Keratinocyte (primary cell): ENCODE measurements around the gene FEN1. TPM values are rescaled to one million over a fixed set of nuclear protein-coding genes. Genes with fewer than 3 reads are reported as not detected.
A peak's percentile ranks its signal among the peaks of the same experiment; 100 is the strongest.

Source experiments
- DNase-seq: peaks from one replicate; pipeline ENCODE4 v3.0.0-alpha.2; 2011; ENCODE audit warnings: low read depth, missing footprints, low spot score
- FAIRE-seq: peaks from 2 replicates; lab custom pipeline; 2011; peaks lifted over from hg19 to GRCh38; lab: Jason Lieb, UNC
- H2AFZ ChIP-seq: 2 replicates; pipeline ENCODE4 v1.6.0; 2012; ENCODE audit warnings: low read length, control low read depth, inconsistent platforms; ENCODE audit not compliant: control insufficient read depth
- H3K27ac ChIP-seq: 2 replicates; pipeline ENCODE4 v1.5.1; 2011; ENCODE audit warnings: low read length; ENCODE audit not compliant: control insufficient read depth, insufficient read depth
- H3K27me3 ChIP-seq: 3 replicates; pipeline ENCODE4 v1.6.0; 2011; ENCODE audit warnings: low read length; ENCODE audit not compliant: control insufficient read depth, insufficient read depth; ENCODE audit errors: extremely low read depth
- H3K36me3 ChIP-seq, 2 experiments: 2 replicates in 1 of 2; 3 replicates in 1 of 2; pipeline ENCODE4 v1.5.1; 2011; ENCODE audit warnings: low read length in 2 of 2, mild to moderate bottlenecking in 1 of 2; ENCODE audit not compliant: control insufficient read depth in 2 of 2, insufficient read depth in 2 of 2; ENCODE audit errors: extremely low read depth in 1 of 2
- H3K4me1 ChIP-seq: 3 replicates; pipeline ENCODE4 v1.5.1; 2011; ENCODE audit warnings: low read length; ENCODE audit not compliant: control insufficient read depth, insufficient read depth; ENCODE audit errors: extremely low read depth
- H3K4me2 ChIP-seq: 3 replicates; pipeline ENCODE4 v1.6.0; 2011; ENCODE audit warnings: low read depth, low read length; ENCODE audit not compliant: control insufficient read depth, insufficient read depth; ENCODE audit errors: extremely low read depth
- H3K4me3 ChIP-seq, 3 experiments: fragments of 200-600 bp in 1 of 3; sonication (generic) in 1 of 3; 2 replicates in 2 of 3; 3 replicates in 1 of 3; pipeline ENCODE4 v1.5.1; 2011 to 2016; ENCODE audit warnings: low read length in 3 of 3, mild to moderate bottlenecking in 3 of 3, control low read depth in 2 of 3, inconsistent platforms in 1 of 3, low read depth in 1 of 3, mixed read lengths in 1 of 3, mixed run types in 1 of 3, moderate library complexity in 1 of 3; ENCODE audit not compliant: control insufficient read depth in 2 of 3, insufficient read depth in 2 of 3; ENCODE audit errors: extremely low read depth in 1 of 3
- H3K79me2 ChIP-seq: 2 replicates; pipeline ENCODE4 v1.6.0; 2012; ENCODE audit warnings: low read length; ENCODE audit not compliant: control insufficient read depth, insufficient read depth
- H3K9ac ChIP-seq: 3 replicates; pipeline ENCODE4 v1.6.0; 2011; ENCODE audit warnings: low read length; ENCODE audit not compliant: control insufficient read depth, insufficient read depth; ENCODE audit errors: extremely low read depth
- H3K9me1 ChIP-seq: 3 replicates; pipeline ENCODE4 v1.6.0; 2011; ENCODE audit warnings: low read length; ENCODE audit not compliant: control insufficient read depth, insufficient read depth; ENCODE audit errors: extremely low read depth
- H3K9me3 ChIP-seq: 2 replicates; pipeline ENCODE4 v1.5.1; 2012; ENCODE audit warnings: low read depth, low read length; ENCODE audit not compliant: control insufficient read depth
- H4K20me1 ChIP-seq: 3 replicates; pipeline ENCODE4 v1.6.0; 2011; ENCODE audit warnings: low read length; ENCODE audit not compliant: control insufficient read depth, insufficient read depth; ENCODE audit errors: extremely low read depth
- EZH2 ChIP-seq: IDR thresholded peaks from one replicate; pipeline ENCODE4 v1.6.1; 2012; ENCODE audit warnings: inconsistent platforms, mild to moderate bottlenecking, low read length, moderate library complexity
- dilution Hi-C: fragments of 300-500 bp; cut with MboI; formaldehyde crosslinking; loops from one replicate; pipeline ENCODE4 v1.7.0; 2020; ENCODE audit warnings: low sequenced_read_pairs; ENCODE audit not compliant: extremely low pct_ligation_motif_present
- polyA plus RNA-seq, 5 experiments: library from polyadenylated mRNA; depleted of rRNA in 3 of 5; stranded (reverse) in 3 of 5; stranded (forward) in 1 of 5; unstranded in 1 of 5; fragments of >200 nt; gene quantifications; 1 replicate in 1 of 5; 2 replicates in 3 of 5; 3 replicates in 1 of 5; pipeline versions ENCODE4 v1.2.1 to v1.2.3, GENCODE V29; 2011 to 2012; ENCODE audit warnings: missing spikeins in 2 of 5, low read depth in 1 of 5, low replicate concordance in 1 of 5
- TF ChIP-seq, protein P1 (sequence below), 3 experiments: IDR thresholded peaks in 1 of 3; conservative IDR thresholded peaks in 1 of 3; optimal IDR thresholded peaks in 1 of 3; 2 replicates in 2 of 3; 3 replicates in 1 of 3; pipeline versions ENCODE3 to v1.5.1; 2011; ENCODE audit warnings: low read length in 3 of 3, mild to moderate bottlenecking in 3 of 3, moderate library complexity in 2 of 3, control low read depth in 1 of 3, inconsistent platforms in 1 of 3; ENCODE audit not compliant: insufficient read depth in 2 of 3; ENCODE audit errors: extremely low read depth in 1 of 3

FEN1 gene
- polyA plus RNA-seq, 1 donor (not counting 4 experiments of a cell fraction or from before 2014, with no cell fraction given) = 26.7 TPM

DNA sequence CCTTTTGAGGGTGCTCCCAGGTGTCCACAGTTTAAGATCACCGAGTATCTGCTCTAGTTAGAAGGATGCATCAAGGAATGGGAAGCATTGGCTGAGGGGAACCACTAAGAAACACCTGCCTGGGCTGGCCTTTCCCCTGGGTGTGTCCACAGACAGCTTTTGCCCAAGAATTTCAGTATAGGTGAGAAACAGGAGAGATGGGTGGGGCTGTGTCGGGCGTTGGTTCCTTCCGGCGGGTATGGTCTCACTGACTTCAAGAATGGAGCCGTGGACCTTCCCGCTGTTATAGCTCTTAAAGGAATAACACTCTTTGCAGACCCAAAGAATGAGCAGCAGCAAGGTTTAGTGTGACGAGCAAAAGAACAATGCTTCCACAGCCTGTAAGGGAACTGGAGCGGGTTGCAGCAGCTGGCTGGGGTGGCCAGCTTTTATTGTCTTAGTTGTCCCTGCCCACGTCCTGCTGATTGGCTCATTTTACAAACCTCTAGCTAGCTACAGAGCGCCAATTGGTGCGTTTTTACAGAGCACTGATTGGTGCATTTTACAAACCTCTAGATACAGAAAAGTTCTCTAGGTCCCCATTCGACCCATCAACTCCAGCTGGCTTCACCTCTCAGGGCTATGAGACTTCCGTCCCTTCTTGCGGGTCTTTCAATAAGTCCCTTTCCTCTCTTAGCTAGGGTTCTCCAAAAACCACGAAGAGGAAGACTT, 21.7 kb downstream of the FEN1 start:
- Histone ChIP-seq H3K9ac (peak overlapping the region; percentile 86), H3K36me3 (peaks cover 2 to 12% of the 10 kb centered on the region in 2 experiments), H3K4me1 (peaks cover 21% of the 10 kb centered on the region), H3K79me2 (no peaks in the 10 kb centered on the region), H2AFZ (peak overlapping the region; percentile 75), H4K20me1 (no peaks in the 10 kb centered on the region), H3K4me2 (peak overlapping the region; percentile 95), H3K4me3 (peak overlapping the region; percentile 29 to 70 (median 42)), H3K27ac (peak overlapping the region; percentile 72), H3K9me3 (no peaks in the 10 kb centered on the region), H3K9me1 (no peaks in the 10 kb centered on the region), H3K27me3 (no peaks in the 10 kb centered on the region)
- no peak for TF ChIP-seq EZH2
- TF ChIP-seq, protein P1, sequence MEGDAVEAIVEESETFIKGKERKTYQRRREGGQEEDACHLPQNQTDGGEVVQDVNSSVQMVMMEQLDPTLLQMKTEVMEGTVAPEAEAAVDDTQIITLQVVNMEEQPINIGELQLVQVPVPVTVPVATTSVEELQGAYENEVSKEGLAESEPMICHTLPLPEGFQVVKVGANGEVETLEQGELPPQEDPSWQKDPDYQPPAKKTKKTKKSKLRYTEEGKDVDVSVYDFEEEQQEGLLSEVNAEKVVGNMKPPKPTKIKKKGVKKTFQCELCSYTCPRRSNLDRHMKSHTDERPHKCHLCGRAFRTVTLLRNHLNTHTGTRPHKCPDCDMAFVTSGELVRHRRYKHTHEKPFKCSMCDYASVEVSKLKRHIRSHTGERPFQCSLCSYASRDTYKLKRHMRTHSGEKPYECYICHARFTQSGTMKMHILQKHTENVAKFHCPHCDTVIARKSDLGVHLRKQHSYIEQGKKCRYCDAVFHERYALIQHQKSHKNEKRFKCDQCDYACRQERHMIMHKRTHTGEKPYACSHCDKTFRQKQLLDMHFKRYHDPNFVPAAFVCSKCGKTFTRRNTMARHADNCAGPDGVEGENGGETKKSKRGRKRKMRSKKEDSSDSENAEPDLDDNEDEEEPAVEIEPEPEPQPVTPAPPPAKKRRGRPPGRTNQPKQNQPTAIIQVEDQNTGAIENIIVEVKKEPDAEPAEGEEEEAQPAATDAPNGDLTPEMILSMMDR (optimal IDR thresholded peaks at IDR 0.05 in 1 of 3, IDR thresholded peaks at IDR 0.05 in 1 of 3, conservative IDR thresholded peaks at IDR 0.05 in 1 of 3; ENCODE audit: extremely low read depth in 1 of 3, insufficient read depth in 2 of 3, low read length in 3 of 3) = no peak
- dilution Hi-C loops = no loop called here
- DNase-seq (no peak), FAIRE-seq (no peak)

DNA sequence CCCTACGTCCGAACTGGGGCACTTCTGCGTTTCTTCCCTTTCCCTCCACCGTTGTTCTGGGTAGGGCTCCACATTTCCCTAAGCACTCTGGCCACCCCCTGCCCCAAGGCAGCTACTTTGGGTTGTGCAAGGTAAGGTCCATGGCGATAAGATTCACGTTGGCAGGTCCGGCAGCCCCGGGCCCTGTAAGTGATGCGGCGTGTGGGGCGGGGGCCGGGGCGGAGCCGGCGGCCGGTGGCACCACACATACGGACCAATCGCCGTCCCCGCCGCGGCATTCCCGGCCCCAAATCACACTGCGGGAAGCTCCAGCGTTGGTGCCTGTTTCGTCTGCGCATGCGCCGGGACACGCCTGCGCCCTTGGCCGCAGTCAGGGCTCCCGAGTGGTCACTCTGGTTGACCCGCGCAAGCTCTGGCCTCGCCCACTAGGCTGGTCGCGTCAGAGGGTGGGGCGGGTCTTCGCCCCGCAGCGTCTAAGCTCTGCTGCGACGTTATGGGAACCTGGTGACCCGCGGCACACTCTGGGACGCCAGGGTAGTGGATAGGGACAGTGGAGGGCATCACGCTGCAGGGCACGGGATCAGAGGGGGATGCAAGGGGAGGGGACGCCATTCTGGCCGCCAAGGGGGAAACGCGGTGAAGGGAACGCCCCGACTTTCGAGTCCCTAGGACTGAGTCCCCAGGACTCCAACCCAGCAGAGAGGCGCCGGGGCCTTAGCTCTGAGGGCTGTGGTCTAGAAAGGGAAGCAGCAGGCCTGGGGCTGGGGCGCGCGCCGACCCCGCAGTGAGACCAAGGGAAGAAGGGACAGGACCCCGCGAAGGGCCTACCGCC, 22.5 kb downstream of the FEN1 start:
- TF ChIP-seq EZH2 = no peak
- TF ChIP-seq, protein P1 (optimal IDR thresholded peaks at IDR 0.05 in 1 of 3, IDR thresholded peaks at IDR 0.05 in 1 of 3, conservative IDR thresholded peaks at IDR 0.05 in 1 of 3; ENCODE audit: extremely low read depth in 1 of 3, insufficient read depth in 2 of 3, low read length in 3 of 3) = no peak
- FAIRE-seq (no peak), DNase-seq (no peak)
- no peaks in the 10 kb centered on the region for H3K79me2 ChIP-seq
- no peaks in the 10 kb centered on the region for H3K27me3 ChIP-seq
- H3K9me1 ChIP-seq = no peaks in the 10 kb centered on the region
- peak overlapping the region; percentile 42 to 76 (median 70) for H3K4me3 ChIP-seq
- dilution Hi-C loops = no loop called here
- peak overlapping the region; percentile 95 for H3K4me2 ChIP-seq
- H3K4me1 ChIP-seq = peaks cover 26% of the 10 kb centered on the region
- H3K9ac ChIP-seq = peak overlapping the region; percentile 86
- H2AFZ ChIP-seq = peak overlapping the region; percentile 75
- H3K36me3 ChIP-seq = peaks cover 0 to 12% of the 10 kb centered on the region in 2 experiments
- H4K20me1 ChIP-seq = no peaks in the 10 kb centered on the region
- H3K9me3 ChIP-seq = no peaks in the 10 kb centered on the region
- H3K27ac ChIP-seq = peak overlapping the region; percentile 72
